ENCODE measurements around the gene CFAP157. TPM values are rescaled to one million over a fixed set of nuclear protein-coding genes. Genes with fewer than 3 reads are reported as not detected.

Gene CFAP157
- total RNA-seq, 2 donors from 2014 or later, result 0.14 TPM

Other genes with a start within 250 kb of the CFAP157 start
- gene STXBP1, start 94.7 kb upstream of the CFAP157 start, total RNA-seq, result 10 to 100 TPM; 69.4 to 80.3 TPM
- 1 to 10 TPM; 8.7 to 9.1 TPM for gene PTRH1, start 8.7 kb downstream of the CFAP157 start, total RNA-seq
- under 1 TPM; 0.09 to 0.14 TPM for gene TTC16, start 9.1 kb downstream of the CFAP157 start, total RNA-seq
- gene TOR2A, start 28.3 kb downstream of the CFAP157 start, total RNA-seq, result 1 to 10 TPM; 4.9 to 8.2 TPM
- gene SH2D3C, start 71.7 kb downstream of the CFAP157 start, total RNA-seq, result 10 to 100 TPM; 13.7 to 18.9 TPM
- 10 to 100 TPM; 56.5 to 71.0 TPM for gene CDK9, start 79.0 kb downstream of the CFAP157 start, total RNA-seq
- 10 to 100 TPM; 35.5 to 55.1 TPM for gene FPGS, start 95.9 kb downstream of the CFAP157 start, total RNA-seq
- gene ENG, start 147.7 kb downstream of the CFAP157 start, total RNA-seq, result 100 to 1,000 TPM; 189 to 217 TPM
- 10 to 100 TPM; 65.7 to 67.0 TPM for gene AK1, start 170.7 kb downstream of the CFAP157 start, total RNA-seq
- gene ST6GALNAC6, start 192.6 kb downstream of the CFAP157 start, total RNA-seq, result 100 to 1,000 TPM in 1 of 2 donors, 10 to 100 TPM in 1; 74.8 to 102 TPM
- gene ST6GALNAC4, start 210.1 kb downstream of the CFAP157 start, total RNA-seq, result 10 to 100 TPM; 27.7 to 32.7 TPM
- gene PIP5KL1, start 223.8 kb downstream of the CFAP157 start, total RNA-seq, result 1 to 10 TPM; 1.2 to 1.3 TPM
- 10 to 100 TPM; 22.8 to 23.6 TPM for gene DPM2, start 230.9 kb downstream of the CFAP157 start, total RNA-seq